Measurements from ENCODE around the gene FAM120AOS.

FAM120AOS gene

DNA sequence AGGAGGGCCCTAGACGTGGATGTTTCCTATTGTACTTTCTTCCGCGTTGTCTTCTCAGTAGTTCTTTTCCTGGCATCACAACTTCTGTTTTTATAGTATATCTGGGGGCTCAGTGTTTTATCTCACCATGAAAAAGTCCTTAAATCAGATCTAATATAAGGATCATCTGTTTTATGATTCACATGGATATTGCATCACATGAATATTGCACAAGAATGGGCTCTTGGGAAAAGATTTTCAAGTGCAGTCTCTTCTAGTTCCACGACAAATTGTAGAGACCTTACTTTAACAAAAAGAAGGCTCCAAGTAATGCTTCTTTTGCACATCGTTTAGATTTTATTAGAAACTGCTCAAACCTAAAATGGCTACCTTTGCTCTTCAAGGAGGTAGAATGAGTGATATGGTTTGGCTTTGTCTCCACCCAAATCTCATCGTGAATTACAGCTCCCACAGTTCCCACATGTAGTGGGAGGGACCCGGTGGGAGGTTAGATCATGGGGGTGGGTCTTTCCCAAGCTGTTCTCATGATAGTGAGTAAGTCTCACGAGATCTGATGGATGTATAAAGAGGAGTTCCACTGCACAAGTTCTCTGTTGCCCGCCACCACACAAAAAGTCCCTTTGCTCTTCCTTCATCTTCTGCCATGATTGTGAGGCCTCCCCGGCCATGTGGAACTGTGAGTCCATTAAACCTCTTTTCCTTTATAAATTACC, 55.6 kb downstream of the FAM120AOS start:
- ATAC-seq, result no peak
- peaks cover 2% of the 10 kb centered on the region for H3K9me3 Mint-ChIP-seq
- H3K4me1 Mint-ChIP-seq, result no peaks in the 10 kb centered on the region
- peaks cover 27% of the 10 kb centered on the region for H3K27me3 Mint-ChIP-seq
- no peak overlapping the region for H3K4me3 Mint-ChIP-seq
- no peaks in the 10 kb centered on the region for H3K36me3 Mint-ChIP-seq
- H3K27ac Mint-ChIP-seq, result no peak overlapping the region
